ENCODE results near the gene CEMIP2. TPM values are rescaled to one million over a fixed set of nuclear protein-coding genes. Genes with fewer than 3 reads are reported as not detected.
"Not testable (repeated sequence)": the region's sequence is repeated elsewhere in the genome, so short reads cannot be mapped to it uniquely, and the experiment has no call there.

The CEMIP2 gene, protein sequence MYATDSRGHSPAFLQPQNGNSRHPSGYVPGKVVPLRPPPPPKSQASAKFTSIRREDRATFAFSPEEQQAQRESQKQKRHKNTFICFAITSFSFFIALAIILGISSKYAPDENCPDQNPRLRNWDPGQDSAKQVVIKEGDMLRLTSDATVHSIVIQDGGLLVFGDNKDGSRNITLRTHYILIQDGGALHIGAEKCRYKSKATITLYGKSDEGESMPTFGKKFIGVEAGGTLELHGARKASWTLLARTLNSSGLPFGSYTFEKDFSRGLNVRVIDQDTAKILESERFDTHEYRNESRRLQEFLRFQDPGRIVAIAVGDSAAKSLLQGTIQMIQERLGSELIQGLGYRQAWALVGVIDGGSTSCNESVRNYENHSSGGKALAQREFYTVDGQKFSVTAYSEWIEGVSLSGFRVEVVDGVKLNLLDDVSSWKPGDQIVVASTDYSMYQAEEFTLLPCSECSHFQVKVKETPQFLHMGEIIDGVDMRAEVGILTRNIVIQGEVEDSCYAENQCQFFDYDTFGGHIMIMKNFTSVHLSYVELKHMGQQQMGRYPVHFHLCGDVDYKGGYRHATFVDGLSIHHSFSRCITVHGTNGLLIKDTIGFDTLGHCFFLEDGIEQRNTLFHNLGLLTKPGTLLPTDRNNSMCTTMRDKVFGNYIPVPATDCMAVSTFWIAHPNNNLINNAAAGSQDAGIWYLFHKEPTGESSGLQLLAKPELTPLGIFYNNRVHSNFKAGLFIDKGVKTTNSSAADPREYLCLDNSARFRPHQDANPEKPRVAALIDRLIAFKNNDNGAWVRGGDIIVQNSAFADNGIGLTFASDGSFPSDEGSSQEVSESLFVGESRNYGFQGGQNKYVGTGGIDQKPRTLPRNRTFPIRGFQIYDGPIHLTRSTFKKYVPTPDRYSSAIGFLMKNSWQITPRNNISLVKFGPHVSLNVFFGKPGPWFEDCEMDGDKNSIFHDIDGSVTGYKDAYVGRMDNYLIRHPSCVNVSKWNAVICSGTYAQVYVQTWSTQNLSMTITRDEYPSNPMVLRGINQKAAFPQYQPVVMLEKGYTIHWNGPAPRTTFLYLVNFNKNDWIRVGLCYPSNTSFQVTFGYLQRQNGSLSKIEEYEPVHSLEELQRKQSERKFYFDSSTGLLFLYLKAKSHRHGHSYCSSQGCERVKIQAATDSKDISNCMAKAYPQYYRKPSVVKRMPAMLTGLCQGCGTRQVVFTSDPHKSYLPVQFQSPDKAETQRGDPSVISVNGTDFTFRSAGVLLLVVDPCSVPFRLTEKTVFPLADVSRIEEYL (N-terminal part only)
- total RNA-seq: 44.8 and 45.3 TPM in 2 replicates

- Mint-ChIP-seq H3K9me3 (no peaks in the 10 kb centered on the region), H3K27me3 (ENCODE audit: low read depth) (no peaks in the 10 kb centered on the region), H3K27ac (peak within 1 kb of the TSS; percentile 88), H3K4me1 (ENCODE audit: low read depth) (peaks cover 44% of the 10 kb centered on the region), H3K4me3 (ENCODE audit: low read depth) (peak within 1 kb of the TSS; percentile 89), H3K36me3 (ENCODE audit: low read depth) (peaks cover 12% of the 10 kb centered on the region)
- intact Hi-C loops (cut with micrococcal nuclease): loop anchor here (1.0 to 5.0 kb wide), 9 partner anchors 13 to 1356 kb away; partner anchors contain the start of gene KLF9
- DNase-seq (ENCODE audit: low spot score): peak; percentile 86
These were observed at the start of gene CEMIP2 for GRCh38 chr9:71768388-71769174. Gene CEMIP2, minus strand, starts transcription at chr9:71768513. Its CDS starts 18,140 bp downstream, at chr9:71750373.

GRCh38 chr9:71816916-71817451 lies 48.7 kb upstream of the CEMIP2 start:
- H3K36me3 Mint-ChIP-seq (ENCODE audit: low read depth): no peaks in the 10 kb centered on the region
- H3K4me3 Mint-ChIP-seq (ENCODE audit: low read depth): no peak overlapping the region
- DNase-seq (ENCODE audit: low spot score): no peak
- peaks cover 14% of the 10 kb centered on the region for H3K4me1 Mint-ChIP-seq (ENCODE audit: low read depth)
- H3K27me3 Mint-ChIP-seq (ENCODE audit: low read depth): peaks cover 7% of the 10 kb centered on the region
- intact Hi-C loops (cut with micrococcal nuclease): no loop called here
- no peaks in the 10 kb centered on the region for H3K9me3 Mint-ChIP-seq
- H3K27ac Mint-ChIP-seq: no peak overlapping the region

- Mint-ChIP-seq H3K4me3 (ENCODE audit: low read depth) (no peak overlapping the region), H3K36me3 (ENCODE audit: low read depth) (no peaks in the 10 kb centered on the region), H3K27ac (no peak overlapping the region), H3K9me3 (no peaks in the 10 kb centered on the region), H3K27me3 (ENCODE audit: low read depth) (peaks cover 10% of the 10 kb centered on the region), H3K4me1 (ENCODE audit: low read depth) (peaks cover 10% of the 10 kb centered on the region)
- no peak for DNase-seq (ENCODE audit: low spot score)
- intact Hi-C loops (cut with micrococcal nuclease): no loop called here
These were observed 46.5 kb upstream of the CEMIP2 start for GRCh38 chr9:71814815-71815214.

DNA sequence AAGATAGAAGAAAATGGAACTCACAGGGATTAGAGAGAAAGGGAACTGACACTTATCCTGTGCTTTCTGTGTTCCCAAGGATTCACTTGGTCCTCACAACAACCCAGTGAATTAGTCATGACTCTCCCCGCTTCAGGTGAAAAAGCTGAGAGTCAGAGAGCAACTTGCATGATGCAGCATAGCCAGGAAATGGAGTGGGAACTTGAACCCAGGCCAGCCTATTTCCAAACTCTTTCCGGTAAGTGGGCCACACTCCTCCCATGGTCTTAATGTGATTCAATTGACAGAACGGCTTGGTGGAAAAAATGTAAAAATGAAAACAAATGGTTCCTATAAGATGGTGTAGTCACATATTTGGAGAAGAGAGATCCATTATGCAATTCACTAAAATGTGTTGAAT lies 45.9 kb upstream of the CEMIP2 start:
- no peak overlapping the region for H3K4me3 Mint-ChIP-seq (ENCODE audit: low read depth)
- peaks cover 10% of the 10 kb centered on the region for H3K4me1 Mint-ChIP-seq (ENCODE audit: low read depth)
- H3K9me3 Mint-ChIP-seq: no peaks in the 10 kb centered on the region
- H3K36me3 Mint-ChIP-seq (ENCODE audit: low read depth): no peaks in the 10 kb centered on the region
- intact Hi-C loops (cut with micrococcal nuclease): no loop called here
- DNase-seq (ENCODE audit: low spot score): no peak
- peaks cover 10% of the 10 kb centered on the region for H3K27me3 Mint-ChIP-seq (ENCODE audit: low read depth)
- no peak overlapping the region for H3K27ac Mint-ChIP-seq

DNA sequence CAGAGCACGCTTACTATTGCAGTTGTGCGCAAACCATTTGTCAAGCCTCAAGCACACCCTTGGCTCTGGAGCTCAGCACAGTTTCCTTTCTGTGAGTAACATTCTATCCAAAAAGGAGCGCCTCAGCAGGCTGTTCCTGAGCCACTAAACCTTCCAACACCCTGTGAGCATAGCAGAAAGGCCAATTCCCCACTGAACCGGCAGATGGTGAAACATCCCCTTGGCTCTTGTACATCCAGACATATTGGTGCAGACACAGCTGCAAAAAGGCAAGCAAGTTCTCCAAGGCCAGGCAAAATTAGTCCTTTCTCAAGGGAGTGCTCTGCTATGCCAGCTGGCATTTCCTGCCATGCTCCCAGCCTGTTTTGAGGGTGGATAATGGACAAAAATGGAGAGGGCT lies 44.1 kb upstream of the CEMIP2 start:
- DNase-seq (ENCODE audit: low spot score): no peak
- Mint-ChIP-seq H3K27ac (no peak overlapping the region), H3K9me3 (no peaks in the 10 kb centered on the region), H3K36me3 (ENCODE audit: low read depth) (no peaks in the 10 kb centered on the region), H3K4me1 (ENCODE audit: low read depth) (peaks cover 6% of the 10 kb centered on the region), H3K27me3 (ENCODE audit: low read depth) (peaks cover 12% of the 10 kb centered on the region), H3K4me3 (ENCODE audit: low read depth) (no peak overlapping the region)
- intact Hi-C loops (cut with micrococcal nuclease): no loop called here

GRCh38 chr9:71808068-71808467 lies 39.8 kb upstream of the CEMIP2 start:
- DNase-seq (ENCODE audit: low spot score): no peak
- intact Hi-C loops (cut with micrococcal nuclease): loop anchor here (2.0 to 5.0 kb wide), 3 partner anchors 41 to 169 kb away; partner anchors contain the start of gene CEMIP2

GRCh38 chr9:71806901-71807307 lies 38.6 kb upstream of the CEMIP2 start:
- DNase-seq (ENCODE audit: low spot score): peak; percentile 45
- Mint-ChIP-seq H3K36me3 (ENCODE audit: low read depth) (no peaks in the 10 kb centered on the region), H3K4me3 (ENCODE audit: low read depth) (no peak overlapping the region), H3K4me1 (ENCODE audit: low read depth) (peaks cover 8% of the 10 kb centered on the region), H3K9me3 (no peaks in the 10 kb centered on the region), H3K27ac (no peak overlapping the region), H3K27me3 (ENCODE audit: low read depth) (peaks cover 9% of the 10 kb centered on the region)
- intact Hi-C loops (cut with micrococcal nuclease): loop anchor here (1.0 to 5.0 kb wide), 3 partner anchors 40 to 218 kb away; partner anchors contain the start of gene CEMIP2

More at GRCh38 chr9:71808068-71808467, 39.8 kb upstream of the CEMIP2 start:
- no peak overlapping the region for H3K27ac Mint-ChIP-seq
- H3K4me3 Mint-ChIP-seq (ENCODE audit: low read depth): no peak overlapping the region
- H3K9me3 Mint-ChIP-seq: no peaks in the 10 kb centered on the region
- no peaks in the 10 kb centered on the region for H3K36me3 Mint-ChIP-seq (ENCODE audit: low read depth)
- peaks cover 4% of the 10 kb centered on the region for H3K4me1 Mint-ChIP-seq (ENCODE audit: low read depth)
- peaks cover 9% of the 10 kb centered on the region for H3K27me3 Mint-ChIP-seq (ENCODE audit: low read depth)

DNA sequence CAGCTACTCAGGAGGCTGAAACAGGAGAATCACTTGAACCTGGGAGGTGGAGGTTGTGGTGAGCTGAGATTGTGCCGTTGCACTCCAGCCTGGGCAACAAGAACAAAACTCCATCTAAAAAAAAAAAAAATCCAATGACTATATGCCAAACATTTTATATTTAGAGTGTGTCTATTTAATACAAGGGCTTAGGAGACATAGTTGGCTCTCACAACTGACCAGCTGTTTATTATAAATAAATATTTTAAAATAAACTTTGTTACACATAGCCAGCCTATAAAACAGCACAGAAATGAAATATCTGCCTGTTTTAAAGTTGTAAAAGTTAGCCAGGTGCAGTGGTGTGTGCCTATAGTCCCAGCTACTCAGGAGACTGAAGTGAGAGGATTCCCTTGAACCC lies 36.8 kb upstream of the CEMIP2 start:
- not testable (repeated sequence) for DNase-seq (ENCODE audit: low spot score); H3K9me3 Mint-ChIP-seq; H3K4me1 Mint-ChIP-seq (ENCODE audit: low read depth); H3K36me3 Mint-ChIP-seq (ENCODE audit: low read depth); H3K4me3 Mint-ChIP-seq (ENCODE audit: low read depth); H3K27me3 Mint-ChIP-seq (ENCODE audit: low read depth); H3K27ac Mint-ChIP-seq
- intact Hi-C loops (cut with micrococcal nuclease): loop anchor here (5.0 kb wide), 2 partner anchors 38 to 92 kb away; partner anchors contain the start of gene CEMIP2

DNA sequence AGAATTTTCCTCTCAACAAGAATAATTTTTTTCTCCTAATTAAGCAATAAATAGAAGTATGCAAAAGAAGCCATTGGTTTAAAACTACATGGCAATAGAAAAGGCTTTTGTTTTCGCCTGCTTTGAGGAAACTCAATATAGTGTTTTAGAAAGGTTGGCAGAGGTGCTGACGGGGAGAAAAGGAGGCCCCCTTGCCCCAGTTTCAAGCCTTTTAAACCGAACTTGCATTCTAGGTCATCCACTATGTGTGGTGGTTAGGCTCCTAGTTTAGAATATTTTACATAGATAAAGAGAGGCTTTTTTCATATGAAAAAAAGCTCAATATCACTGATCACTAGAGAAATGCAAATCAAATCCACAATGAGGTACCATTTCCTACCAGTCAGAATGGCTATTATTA lies 33.5 kb upstream of the CEMIP2 start:
- Mint-ChIP-seq H3K9me3 (no peaks in the 10 kb centered on the region), H3K27me3 (ENCODE audit: low read depth) (peaks cover 2% of the 10 kb centered on the region), H3K36me3 (ENCODE audit: low read depth) (no peaks in the 10 kb centered on the region), H3K27ac (no peak overlapping the region), H3K4me1 (ENCODE audit: low read depth) (peaks cover 11% of the 10 kb centered on the region), H3K4me3 (ENCODE audit: low read depth) (no peak overlapping the region)
- intact Hi-C loops (cut with micrococcal nuclease): no loop called here
- no peak for DNase-seq (ENCODE audit: low spot score)

DNA sequence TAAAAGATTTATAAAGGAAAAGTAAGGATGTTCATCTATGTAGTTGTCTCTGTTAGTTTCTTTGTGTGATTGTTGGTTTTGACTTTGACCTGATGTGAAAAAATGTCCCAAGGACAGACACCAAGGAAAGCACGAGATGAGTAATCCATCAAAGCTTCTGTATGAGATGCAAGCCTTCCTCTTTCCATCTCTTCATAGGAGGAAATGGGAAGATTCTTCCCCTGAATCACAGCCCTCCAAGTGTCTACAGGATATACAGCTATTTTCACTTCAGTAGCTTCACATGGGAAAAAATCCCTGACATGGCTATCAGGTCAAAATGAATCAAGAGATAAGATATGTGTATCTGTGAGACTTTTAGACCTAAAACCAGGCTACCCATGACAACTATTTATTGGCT lies 29.0 kb upstream of the CEMIP2 start:
- no peak for DNase-seq (ENCODE audit: low spot score)
- Mint-ChIP-seq H3K4me1 (ENCODE audit: low read depth) (peaks cover 40% of the 10 kb centered on the region), H3K27me3 (ENCODE audit: low read depth) (no peaks in the 10 kb centered on the region), H3K27ac (no peak overlapping the region), H3K9me3 (no peaks in the 10 kb centered on the region), H3K4me3 (ENCODE audit: low read depth) (no peak overlapping the region), H3K36me3 (ENCODE audit: low read depth) (no peaks in the 10 kb centered on the region)
- intact Hi-C loops (cut with micrococcal nuclease): no loop called here

- intact Hi-C loops (cut with micrococcal nuclease): no loop called here
- no peaks in the 10 kb centered on the region for H3K27me3 Mint-ChIP-seq (ENCODE audit: low read depth)
- H3K4me1 Mint-ChIP-seq (ENCODE audit: low read depth): peaks cover 39% of the 10 kb centered on the region
- H3K36me3 Mint-ChIP-seq (ENCODE audit: low read depth): no peaks in the 10 kb centered on the region
- H3K9me3 Mint-ChIP-seq: no peaks in the 10 kb centered on the region
- H3K27ac Mint-ChIP-seq: peak overlapping the region; percentile 59
- no peak overlapping the region for H3K4me3 Mint-ChIP-seq (ENCODE audit: low read depth)
- no peak for DNase-seq (ENCODE audit: low spot score)
These were observed 27.9 kb upstream of the CEMIP2 start for GRCh38 chr9:71796100-71796767.

Measured in activated T-helper 2 cell treated with anti-CD3 and anti-CD28 coated beads, Interferon-gamma antibody, Interleukin-2, Interleukin-4, amounts not matched to agents 10 μg/mL and 5 μg/mL and 100 μg/mL, durations not matched to agents 14 hours and 24 hours and 36 hours (primary cell).